ENCODE results near the gene TMEM91.
A peak's percentile ranks its signal among the peaks of the same experiment; 100 is the strongest.

DNA sequence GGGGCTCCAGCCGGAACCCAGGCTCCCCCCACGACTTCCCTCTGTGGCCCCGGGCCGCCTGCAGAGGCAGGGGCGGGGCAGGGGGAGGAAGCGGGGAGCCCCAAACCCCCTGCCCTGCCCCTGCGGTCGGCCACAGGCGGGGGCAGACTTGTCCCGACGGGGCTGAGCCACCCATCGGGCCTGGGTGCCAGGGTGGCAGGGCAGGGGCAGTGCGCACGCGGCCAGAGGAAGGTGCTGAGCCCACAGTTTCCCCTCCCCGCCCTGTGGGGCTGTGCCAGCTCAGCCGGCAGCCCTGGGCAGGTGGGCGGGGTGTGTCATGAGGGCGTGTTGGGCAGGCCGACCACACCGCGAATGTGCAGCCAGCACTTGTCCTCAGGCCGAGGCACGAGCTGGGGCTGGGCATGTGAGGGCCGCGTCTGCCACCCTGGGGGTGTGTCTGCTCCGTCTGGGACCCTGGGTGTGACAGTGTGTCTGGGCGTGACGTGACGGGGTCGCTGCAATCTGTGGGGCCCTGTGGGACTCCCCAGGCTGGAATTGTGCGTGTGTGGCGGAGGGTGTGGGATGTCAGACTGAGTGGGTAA is 48.7 kb upstream of the TMEM91 start:
- peak; percentile 30 for TF ChIP-seq POLR2A (IDR thresholded peaks at IDR 0.05; ENCODE audit: low read length)
- no peak for TF ChIP-seq GATA1 (IDR thresholded peaks at IDR 0.05; ENCODE audit: low read depth, low read length)
